DMS 273 (cell line): ENCODE data around the gene ACOX1.

Source experiments
- DNase-seq: peaks from one replicate; lab custom pipeline; 2025; ENCODE audit not compliant: unreplicated experiment; lab: John Stamatoyannopoulos, UW

Gene ACOX1

DNA sequence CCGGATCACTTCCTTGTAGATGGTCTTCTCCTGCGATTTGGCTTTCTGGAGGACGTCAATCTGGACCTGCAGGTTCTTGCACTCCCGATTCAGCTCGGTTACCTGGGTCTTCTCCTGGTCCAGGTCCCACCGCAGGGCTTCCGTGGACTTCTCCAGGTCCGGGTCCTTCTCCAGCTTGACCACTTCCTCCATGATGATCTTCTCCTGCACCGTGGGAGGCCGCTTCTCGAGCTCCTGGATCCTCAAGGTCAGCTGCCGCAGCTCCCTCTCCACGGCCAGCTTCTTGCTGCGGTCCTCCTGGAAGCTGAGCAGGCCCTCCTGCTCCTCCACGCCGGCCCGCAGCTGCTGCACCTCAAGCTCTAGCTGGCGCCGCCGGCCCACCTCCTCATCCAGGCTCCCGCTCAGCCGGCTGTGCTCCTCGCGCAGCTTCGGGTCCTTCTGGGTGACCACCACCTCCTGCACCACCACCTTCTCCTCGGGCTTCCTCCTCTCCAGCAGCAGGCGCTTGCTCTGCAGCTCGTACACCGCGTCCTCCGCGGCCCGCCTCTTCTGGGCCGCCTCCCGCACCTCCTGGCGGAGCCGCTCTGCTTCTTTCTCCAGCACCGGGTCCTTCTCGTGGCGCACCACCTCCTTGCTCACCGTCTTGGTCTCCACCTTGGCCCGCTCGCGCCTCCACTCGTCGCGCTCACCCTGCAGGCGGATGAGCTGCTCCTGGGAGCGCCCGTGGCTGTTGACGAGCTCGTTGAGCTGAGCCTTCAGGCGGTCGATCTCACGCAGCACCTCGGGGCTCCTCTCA lies 29.9 kb upstream of the ACOX1 start:
- no peak for DNase-seq

DNA sequence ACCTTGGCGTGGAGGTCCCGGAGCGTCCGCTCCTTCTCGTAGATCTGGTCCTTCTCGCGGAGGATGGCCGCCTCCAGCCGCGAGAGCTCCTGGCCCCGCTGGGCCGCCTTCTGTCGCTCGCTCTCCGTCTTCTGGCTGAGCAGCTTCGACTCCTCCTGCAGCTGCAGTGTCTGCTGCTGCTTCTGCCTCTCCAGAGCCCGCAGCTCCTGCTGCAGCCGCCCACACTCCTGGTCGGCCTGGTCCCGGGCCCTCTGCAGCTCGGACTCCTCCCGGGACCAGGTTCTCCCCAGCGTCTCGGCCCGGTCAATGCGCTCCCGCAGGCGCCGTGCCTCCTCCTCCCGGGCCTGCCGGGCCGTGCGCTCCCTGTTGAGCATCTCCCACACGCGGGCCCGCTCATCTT lies 29.2 kb upstream of the ACOX1 start:
- DNase-seq: no peak

DNA sequence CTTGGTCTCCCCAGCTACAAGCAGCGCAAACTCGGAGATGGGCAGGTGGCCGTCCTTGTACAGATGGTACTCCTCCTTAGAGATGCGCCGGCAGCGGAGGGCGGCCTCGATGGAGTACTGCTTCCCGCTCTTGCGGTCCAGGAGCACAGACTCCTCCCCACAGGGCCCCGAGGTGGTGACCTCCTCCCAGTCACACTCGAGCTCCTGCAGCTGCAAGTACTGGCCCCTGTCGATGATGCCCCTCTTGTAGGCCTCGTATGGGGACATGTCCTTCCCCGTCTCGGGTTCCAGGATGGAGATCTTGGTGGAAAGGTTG lies 28.8 kb upstream of the ACOX1 start:
- DNase-seq: no peak

DNA sequence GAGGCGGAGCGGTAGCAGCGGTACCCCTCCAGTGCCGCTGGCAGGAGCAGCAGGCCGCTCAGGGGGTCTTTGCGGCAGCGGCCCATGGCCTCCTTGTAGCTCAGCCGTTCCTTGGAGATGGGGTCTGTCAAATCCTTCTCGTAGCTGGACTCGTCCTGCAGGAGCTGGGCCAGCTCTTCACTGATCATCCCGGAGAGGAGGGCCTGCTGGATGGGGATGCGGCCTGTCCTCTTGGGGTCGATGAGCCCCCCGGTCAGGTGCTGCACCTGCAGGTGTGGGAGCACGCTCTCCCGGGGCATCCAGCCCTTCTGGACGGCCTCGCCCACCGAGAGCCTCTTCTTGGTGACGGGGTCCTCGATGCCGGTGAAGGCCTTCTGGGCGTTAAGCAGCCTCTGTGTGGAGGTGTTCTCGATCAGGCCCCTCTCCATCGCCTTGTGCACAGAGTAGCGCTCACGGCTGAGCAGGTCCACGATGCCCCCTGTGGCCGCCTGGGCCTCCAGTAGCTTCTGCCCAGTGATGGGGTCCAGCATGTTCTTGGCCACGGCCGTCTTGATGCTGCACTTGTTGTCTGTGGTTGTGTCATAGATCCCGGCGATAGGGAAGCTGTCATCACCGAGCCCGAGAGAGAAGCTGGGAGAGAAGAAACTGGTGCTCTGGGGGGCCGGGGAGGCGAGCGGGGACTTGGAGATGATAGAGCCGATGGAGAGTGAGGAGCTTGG lies 28.3 kb upstream of the ACOX1 start:
- no peak for DNase-seq

DNA sequence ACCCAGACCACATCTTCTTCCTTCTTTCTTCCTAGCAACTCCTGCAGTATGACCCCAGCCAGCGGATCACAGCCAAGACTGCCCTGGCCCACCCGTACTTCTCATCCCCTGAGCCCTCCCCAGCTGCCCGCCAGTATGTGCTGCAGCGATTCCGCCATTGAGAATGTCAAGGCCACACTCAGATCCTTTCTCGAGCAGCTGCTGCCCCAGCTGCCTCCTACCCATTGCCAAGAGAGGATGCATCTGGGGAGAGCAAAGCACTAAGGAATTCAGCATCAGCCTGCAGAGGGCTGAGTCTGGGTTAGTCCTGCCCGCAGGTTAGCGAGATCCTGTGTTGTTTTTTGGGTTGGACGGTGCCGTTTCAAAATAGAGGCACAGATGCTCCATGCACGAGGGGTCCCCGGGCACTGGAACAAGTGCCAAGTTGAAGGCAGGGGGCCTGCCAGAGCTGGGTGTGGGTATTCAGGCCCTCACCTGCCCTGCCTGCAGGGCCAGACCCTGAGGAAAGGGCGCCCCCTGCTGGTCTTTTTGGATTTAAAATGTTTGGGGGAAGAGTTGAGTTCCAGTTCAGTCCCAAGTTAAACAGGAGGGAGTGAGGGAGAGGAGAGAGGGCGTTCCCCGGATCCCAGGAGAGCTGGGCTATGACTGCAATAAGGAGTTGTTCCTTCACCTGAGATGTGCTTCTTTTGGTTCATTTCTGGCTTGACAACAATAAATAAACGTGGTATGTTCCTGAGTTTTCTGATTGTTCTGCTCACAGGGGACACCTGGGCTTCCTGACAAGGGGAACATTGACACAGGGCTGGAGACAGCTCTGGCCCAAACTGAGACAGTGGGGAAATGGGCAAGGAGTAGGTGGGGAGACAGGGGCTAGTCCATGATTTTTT lies 26.5 kb upstream of the ACOX1 start:
- peak; percentile 98 for DNase-seq

DNA sequence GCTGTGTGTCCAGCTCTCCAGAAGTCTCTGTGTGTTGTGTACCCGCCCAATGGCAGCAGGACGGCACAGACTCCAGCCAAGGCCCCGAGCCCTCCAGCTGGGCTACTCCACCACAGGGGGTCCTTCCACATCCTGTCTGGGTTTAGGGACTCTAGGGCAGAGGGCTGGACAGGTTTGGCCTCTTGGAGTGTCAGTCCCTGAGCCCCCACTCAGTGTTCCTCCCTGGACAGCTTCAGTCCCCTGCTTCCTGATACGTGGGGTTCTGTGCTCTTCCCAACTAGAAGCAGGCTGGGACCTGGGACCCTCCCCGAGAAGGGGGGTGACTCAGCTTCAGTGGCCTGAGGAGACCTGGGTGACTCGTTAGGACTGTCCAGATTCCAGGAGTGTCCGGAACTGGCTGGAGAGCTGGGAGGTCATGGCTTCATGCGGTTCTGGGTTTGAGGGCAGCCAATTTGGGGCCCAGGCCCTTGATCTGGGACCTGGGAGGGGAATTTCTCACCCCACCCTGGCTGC lies 25.8 kb upstream of the ACOX1 start:
- DNase-seq: no peak

DNA sequence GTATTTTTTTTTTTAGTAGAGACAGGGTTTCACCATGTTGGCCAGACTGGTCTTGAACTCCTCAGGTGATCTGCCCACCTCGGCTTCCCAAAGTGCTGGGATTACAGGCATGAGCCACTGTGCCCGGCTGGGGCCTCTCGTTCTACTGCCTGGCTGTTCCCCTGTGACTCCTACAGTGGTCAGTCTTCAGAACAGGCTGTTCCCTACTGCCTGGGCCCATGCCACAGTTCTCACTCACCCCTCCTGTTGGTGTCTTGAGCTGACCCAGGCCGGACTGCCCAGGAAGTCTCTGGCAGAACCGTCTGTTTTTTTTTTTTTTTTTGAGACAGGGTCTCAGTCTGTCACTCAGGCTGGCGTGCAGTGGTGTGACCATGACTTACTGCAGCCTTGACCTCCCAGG lies 24.9 kb upstream of the ACOX1 start:
- no peak for DNase-seq

DNA sequence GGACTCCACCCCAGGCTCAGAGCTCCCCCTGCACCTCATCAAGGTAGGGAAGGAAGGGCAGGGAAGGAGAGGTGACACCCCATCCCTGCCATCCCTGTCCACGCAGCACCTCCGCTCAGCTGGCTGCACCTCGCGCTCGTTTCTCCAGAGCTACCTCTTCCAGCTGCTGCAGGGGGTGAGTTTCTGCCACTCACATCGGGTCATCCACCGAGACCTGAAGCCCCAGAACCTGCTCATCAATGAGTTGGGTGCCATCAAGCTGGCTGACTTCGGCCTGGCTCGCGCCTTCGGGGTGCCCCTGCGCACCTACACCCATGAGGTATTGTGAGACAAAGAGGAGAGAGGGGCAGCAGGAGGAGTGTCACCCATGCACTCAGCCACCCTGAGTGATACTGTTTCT lies 23.1 kb upstream of the ACOX1 start:
- no peak for DNase-seq

DNA sequence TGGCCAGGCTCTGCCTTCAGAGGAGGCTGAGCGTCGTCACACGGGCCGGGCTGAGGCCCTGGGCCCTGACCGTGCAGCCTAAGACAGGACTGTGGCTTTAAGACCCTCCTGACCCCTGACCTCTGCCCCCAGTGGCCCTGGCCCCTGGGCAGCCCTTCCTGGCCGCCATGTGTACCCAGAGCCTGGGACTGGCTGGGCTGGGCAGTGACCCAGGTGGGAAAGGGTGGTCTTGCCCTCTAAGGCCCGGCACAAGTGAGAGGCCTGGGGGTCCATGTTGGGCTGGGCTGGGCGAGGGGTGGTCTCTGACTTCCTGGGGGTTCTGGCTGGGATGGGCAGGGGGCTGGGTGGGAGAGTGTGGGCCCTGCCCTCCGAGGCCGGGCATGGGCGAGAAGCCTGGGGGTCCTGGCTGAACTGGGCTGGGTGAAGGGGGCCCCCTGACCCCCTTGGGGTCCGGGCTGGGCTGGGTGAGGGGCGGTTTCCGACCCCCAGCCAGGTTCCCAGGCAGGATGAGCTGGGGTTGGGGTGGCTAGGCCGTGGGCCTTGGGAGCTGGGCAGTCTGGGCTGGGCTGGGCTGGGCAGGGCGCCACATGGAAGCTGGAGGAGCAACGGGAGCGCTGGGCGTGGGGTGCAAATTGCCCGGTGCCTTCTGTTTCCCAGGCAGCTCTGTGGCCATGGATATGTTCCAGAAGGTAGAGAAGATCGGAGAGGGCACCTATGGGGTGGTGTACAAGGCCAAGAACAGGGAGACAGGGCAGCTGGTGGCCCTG lies 22.0 kb upstream of the ACOX1 start, which contains the start of gene CDK3:
Gene CDK3, plus strand, starts transcription at position 101 of the 767 bp plus-strand sequence. Its CDS starts 571 bp downstream, at position 672.
- DNase-seq: no peak

DNA sequence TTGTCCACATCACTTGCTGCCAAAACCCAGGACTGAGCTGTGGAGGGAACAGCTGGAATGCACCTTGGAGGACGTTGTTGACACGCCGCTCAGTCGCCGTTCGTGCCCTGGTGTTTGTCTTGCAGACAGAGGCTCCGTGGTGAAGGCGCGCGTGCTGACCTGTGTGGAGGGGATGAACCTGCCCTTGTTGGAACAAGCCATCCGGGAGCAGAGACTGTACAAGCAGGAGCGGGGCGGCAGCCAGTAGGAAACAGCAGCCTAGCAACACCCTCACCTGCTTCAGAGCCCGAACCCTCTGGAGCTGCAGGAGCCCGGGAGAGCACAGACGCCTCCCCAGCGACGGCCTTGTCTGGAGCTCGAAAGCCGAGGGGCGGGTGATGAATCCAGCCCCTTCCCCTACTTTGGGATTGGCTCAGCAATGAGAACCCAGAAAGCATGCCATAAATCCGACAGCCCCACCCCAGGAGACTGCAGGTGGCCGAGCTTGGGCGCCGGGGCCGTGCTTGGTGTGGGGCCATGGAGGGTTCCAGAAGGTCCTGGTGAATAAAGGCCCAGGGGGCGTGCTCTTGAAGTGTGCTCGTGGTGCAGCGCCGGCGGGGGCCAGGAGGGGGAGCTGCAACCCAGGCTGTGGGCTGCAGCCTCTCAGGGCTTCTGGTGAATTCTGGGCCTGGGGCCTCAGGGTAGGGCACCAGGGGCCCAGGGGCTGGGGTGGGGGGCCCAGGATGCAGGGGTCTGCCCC lies 21.2 kb upstream of the ACOX1 start:
- peak; percentile 72 for DNase-seq

DNA sequence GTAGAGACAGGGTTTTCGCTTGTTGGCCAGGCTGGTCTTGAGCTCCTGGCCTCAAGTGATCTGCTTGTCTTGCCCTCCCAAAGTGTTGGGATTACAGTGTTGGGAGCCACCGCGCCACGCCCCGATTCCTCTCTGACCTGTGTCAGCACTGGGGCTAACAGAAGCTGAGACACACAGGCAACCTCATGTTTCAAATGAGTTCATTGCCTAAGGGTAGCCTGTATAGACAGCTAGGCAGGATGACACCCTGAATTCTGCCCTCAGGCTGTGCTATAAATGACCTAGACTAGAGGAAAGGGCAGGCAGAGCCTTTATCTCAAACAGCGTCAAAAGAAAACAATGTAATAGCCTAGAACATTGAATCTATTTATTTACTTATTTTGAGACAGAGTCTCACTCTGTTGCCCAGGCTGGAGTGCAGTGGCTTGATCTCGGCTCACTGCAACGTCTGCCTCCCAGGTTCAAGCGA lies 19.4 kb upstream of the ACOX1 start:
- DNase-seq: no peak

DNA sequence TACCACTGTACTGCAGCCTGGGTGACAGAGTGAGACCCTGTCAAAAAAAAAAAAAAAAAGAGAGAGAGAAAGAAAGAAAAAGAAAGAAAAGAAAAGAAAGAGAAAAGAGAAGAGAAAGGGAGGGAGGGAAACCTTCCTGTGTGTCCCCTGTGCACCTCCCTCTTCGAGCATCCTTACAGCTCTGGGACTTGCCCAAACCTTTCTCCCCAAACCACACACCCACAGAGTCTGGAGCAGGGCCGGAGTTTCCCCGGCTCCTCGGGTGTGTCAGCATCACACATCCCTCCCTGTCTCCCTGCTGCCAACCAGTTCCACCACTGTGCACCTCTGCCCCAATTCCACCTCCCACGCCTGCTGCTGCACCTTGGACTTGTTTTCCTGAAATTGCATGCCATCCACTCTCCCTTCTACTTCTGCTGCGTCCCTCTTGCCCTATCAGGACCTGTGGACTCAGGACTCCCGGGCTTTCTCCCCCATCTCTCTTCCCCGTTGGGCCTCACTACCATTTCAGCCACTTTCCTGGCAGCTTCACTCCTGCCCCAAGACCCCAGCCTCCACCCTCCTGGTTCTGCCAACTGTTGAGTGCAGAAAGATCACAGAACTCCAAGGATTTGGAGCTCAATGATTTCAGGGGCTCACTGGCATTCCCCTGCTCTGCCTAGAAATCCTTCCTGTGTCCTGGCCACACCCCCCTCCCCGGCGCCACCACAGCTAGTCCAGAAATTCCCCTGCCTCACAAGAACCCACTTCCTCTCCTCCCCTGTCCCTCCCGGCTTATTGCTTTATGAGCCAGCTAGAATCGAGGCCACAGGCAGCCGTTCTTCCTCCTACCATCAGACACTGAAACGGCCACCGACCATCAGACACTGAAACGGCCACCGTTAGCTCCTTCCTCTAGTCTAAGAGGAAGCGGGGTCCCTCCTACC lies 18.0 kb upstream of the ACOX1 start:
- no peak for DNase-seq

DNA sequence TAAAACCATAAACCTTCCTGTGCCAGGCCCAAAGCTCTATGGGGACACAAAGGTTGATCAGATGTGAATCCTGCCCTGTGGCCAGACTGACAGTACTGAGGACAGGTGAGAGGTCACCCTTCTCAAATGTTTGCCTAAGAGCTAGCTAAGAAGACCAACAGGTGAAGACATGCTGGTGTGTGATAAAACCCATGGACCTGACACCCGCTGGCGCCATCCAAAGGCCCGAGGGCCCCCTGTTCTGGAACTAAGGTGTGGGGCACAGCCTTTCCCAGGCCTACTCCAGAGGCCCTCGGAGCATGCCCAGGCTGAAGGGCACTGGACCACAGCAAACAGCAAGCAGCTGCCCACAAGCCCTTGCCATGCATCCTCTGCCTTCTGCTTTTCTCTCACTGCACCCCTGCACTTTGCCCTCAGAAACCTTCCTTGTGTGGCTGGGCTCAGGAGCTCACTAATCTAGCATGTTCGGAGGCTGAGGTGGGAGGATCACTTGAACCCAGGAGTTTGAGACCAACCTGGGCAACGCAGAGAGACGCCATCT lies 16.5 kb upstream of the ACOX1 start:
- no peak for DNase-seq

DNA sequence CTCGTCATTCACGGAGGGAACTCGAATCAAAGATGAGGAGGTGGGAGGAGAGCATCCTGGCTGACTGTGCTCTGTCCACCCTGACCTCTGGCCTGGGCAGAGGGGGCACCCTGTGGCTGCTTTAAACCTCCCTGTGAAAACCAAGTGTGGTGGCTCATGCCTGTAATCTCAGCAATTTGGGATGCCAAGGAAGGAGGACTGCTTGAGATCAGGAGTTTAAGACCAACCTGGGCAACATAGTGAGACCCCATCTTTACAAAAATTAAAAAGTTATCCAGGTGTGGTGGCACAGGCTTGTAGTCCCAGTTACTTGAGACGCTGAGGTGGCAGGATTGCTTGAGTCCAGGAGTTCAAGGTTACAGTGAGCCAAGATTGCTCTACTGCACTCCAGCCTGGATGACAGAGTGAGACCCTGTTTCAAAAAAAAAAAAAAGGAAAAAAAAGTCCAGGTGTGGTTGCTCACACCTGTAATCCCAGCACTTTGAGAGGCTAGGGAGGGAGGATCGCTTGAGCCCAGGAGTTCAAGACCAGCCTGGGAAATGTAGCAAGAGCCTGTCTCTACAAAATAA lies 15.9 kb upstream of the ACOX1 start:
- DNase-seq: no peak

DNA sequence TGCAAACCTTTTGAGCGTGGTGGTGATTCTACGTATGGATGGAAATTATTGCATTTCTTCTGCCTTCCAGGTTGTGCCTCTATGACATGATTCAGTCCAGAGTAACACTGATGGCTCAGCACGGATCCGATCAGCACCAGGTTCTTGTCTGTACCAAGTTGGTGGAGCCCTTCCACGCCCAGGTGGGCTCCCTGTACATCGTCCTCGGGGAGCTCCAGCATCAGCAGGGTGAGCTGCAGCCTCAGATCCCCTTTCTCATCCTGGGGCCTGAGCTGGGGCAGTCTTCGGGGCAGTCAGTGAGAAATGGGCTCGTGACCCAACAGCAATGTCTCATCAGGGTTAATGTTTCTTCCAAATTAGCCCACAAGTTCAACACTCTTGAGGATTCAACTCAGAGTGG lies 12.4 kb upstream of the ACOX1 start:
- DNase-seq: no peak

DNA sequence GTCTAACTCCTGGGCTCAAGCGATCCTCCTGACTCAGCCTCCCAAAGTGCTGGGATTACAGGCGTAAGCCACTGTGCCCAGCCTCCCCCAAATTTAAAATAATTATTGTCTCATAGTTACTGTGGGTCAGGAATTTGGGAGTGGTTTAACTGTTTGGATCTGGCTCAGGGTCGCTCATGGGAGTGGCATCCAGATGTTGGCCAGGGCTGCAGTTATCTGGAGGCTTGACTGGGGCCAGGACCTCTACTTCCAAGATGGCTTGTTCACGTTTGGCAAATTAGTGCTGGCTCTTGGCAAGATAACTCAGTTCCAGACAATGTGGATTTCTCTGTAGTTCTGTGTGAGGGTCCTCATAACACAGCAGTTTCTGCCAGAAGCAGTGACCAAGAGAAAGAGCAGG lies 8.1 kb upstream of the ACOX1 start:
- no peak for DNase-seq

DNA sequence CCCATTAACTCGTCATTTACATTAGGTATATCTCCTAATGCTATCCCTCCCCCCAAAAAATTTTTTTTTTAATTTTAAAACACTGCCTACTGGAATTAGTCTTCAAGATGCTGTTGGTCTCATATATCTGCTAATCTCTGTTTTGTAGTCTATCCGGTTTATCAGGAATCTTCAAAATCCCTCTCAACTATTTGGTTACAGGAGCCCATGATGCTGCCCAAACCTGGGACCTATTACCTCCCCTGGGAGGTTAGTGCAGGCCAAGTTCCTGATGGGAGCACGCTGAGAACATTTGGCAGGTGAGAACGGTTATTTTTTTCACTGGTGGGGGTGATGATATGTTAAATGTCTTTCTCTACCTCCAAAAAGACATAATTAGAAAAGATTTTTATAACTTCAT lies 7.0 kb upstream of the ACOX1 start:
- DNase-seq: no peak

DNA sequence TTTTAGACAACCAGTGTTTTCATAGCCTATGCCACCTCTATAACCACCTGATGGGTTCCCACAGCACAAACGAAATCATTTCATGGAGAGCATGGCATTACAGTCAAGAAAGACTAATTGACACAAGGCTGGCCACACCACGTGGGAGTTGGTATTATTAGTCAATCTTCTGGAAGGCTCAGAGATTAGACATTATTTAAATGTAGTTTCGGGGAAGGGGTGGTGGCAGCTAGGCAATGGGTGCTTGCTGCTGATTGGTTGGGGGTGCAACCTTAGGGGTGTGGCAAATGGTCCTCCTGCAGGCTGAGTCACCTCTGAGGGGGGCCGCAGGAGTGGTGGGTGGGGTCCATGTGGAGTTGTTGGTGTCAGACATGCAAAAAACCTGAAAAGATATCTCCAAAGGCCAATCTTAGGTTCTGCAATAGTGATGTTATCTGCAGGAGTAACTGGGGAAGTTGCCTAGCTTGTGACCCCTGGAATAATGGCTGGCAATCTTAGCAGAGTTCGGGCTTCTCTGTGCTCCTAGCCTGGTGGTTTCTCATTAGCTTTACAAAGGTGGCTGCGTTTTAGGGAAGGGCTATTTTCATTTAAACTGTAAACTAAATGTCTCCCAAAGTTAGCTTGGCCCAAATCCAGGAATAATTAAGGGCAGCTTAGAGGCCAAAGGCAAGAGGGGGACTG lies 4.7 kb upstream of the ACOX1 start:
- peak; percentile 34 for DNase-seq
